Stimulated activated CD8-positive, alpha-beta memory T cell treated with anti-CD3 and anti-CD28 coated beads, Interleukin-12 subunit alpha, Interleukin-12 subunit beta, amount 100 ng/mL, for 24 hours (primary cell): ENCODE data around the gene FAM120B.

Source experiments
- DNase-seq: peaks from one replicate; pipeline ENCODE4 v3.0.0-alpha.2; 2020; ENCODE audit errors: extremely low read depth

FAM120B gene

GRCh38 chr6:170355661-170356060 is 49.1 kb downstream of the FAM120B start:
- no peak for DNase-seq

- no peak for DNase-seq
Observed at GRCh38 chr6:170357812-170358211, 51.3 kb downstream of the FAM120B start.

- no peak for DNase-seq
Observed at GRCh38 chr6:170358496-170358895, 51.9 kb downstream of the FAM120B start.

- DNase-seq: no peak
Observed at GRCh38 chr6:170360476-170360875, 53.9 kb downstream of the FAM120B start.

- DNase-seq: no peak
Observed at GRCh38 chr6:170361335-170361734, 54.8 kb downstream of the FAM120B start.

- DNase-seq: no peak
Observed at GRCh38 chr6:170362121-170362520, 55.6 kb downstream of the FAM120B start.

- no peak for DNase-seq
Observed at GRCh38 chr6:170363255-170363654, 56.7 kb downstream of the FAM120B start.

- no peak for DNase-seq
Observed at GRCh38 chr6:170365121-170365520, 58.6 kb downstream of the FAM120B start.

GRCh38 chr6:170365593-170365992 is 59.0 kb downstream of the FAM120B start:
- DNase-seq: no peak

GRCh38 chr6:170366248-170366960 is 59.8 kb downstream of the FAM120B start:
- no peak for DNase-seq

- DNase-seq: no peak
Observed at GRCh38 chr6:170367241-170367640, 60.7 kb downstream of the FAM120B start.

GRCh38 chr6:170368544-170368943 is 62.0 kb downstream of the FAM120B start:
- DNase-seq: no peak

GRCh38 chr6:170369403-170369802 is 62.8 kb downstream of the FAM120B start:
- DNase-seq: no peak

GRCh38 chr6:170370416-170370815 is 63.9 kb downstream of the FAM120B start:
- no peak for DNase-seq

- no peak for DNase-seq
Observed at GRCh38 chr6:170371080-170371479, 64.5 kb downstream of the FAM120B start.

- no peak for DNase-seq
Observed at GRCh38 chr6:170371588-170371987, 65.0 kb downstream of the FAM120B start.

GRCh38 chr6:170372380-170373325 is 66.1 kb downstream of the FAM120B start:
- no peak for DNase-seq

GRCh38 chr6:170374571-170375444 is 68.2 kb downstream of the FAM120B start:
- no peak for DNase-seq

- DNase-seq: no peak
Observed at GRCh38 chr6:170375661-170376060, 69.1 kb downstream of the FAM120B start.

GRCh38 chr6:170376386-170377043 is 70.0 kb downstream of the FAM120B start:
- DNase-seq: no peak

- DNase-seq: no peak
Observed at GRCh38 chr6:170378502-170378901, 71.9 kb downstream of the FAM120B start.
